ENCODE results near the gene RPTOR. TPM values are rescaled to one million over a fixed set of nuclear protein-coding genes. Genes with fewer than 3 reads are reported as not detected.

The RPTOR gene
- total RNA-seq, 6 experiments from 2014 or later: 34.4 to 39.2 (median 35.5) TPM

GRCh38 chr17:80737106-80738019 lies 192.7 kb downstream of the RPTOR start:
- H3K9me3 Mint-ChIP-seq: no peaks in the 10 kb centered on the region
- peaks cover 16% of the 10 kb centered on the region for H3K4me1 Mint-ChIP-seq (ENCODE audit: low read depth)
- peaks cover 48% of the 10 kb centered on the region for H3K36me3 Mint-ChIP-seq (ENCODE audit: low read depth)
- no peak overlapping the region for H3K4me3 Mint-ChIP-seq
- H3K27ac Mint-ChIP-seq: no peak overlapping the region
- no peak for TF ChIP-seq CTCF (IDR thresholded peaks at IDR 0.05)
- H3K27me3 Mint-ChIP-seq (ENCODE audit: insufficient read depth): no peaks in the 10 kb centered on the region
- DNase-seq: no peak

GRCh38 chr17:80738020-80738808 lies 193.6 kb downstream of the RPTOR start:
- no peak for TF ChIP-seq CTCF (IDR thresholded peaks at IDR 0.05)
- Mint-ChIP-seq H3K4me3 (no peak overlapping the region), H3K9me3 (no peaks in the 10 kb centered on the region), H3K27ac (no peak overlapping the region), H3K4me1 (ENCODE audit: low read depth) (peaks cover 16% of the 10 kb centered on the region), H3K27me3 (ENCODE audit: insufficient read depth) (peaks cover under 1% of the 10 kb centered on the region; the same call in 1 of the 2 replicates), H3K36me3 (ENCODE audit: low read depth) (peaks cover 53% of the 10 kb centered on the region)
- no peak for DNase-seq

- H3K9me3 Mint-ChIP-seq: no peaks in the 10 kb centered on the region
- H3K36me3 Mint-ChIP-seq (ENCODE audit: low read depth): peaks cover 53% of the 10 kb centered on the region
- H3K4me1 Mint-ChIP-seq (ENCODE audit: low read depth): peaks cover 16% of the 10 kb centered on the region
- peaks cover 1% of the 10 kb centered on the region; the same call in 1 of the 2 replicates for H3K27me3 Mint-ChIP-seq (ENCODE audit: insufficient read depth)
- TF ChIP-seq CTCF (IDR thresholded peaks at IDR 0.05): no peak
- no peak overlapping the region for H3K4me3 Mint-ChIP-seq
- no peak for DNase-seq
- H3K27ac Mint-ChIP-seq: no peak overlapping the region
Measured at GRCh38 chr17:80738987-80739730, 194.5 kb downstream of the RPTOR start.

GRCh38 chr17:80740141-80740540 lies 195.5 kb downstream of the RPTOR start:
- Mint-ChIP-seq H3K4me3 (no peak overlapping the region), H3K27ac (no peak overlapping the region), H3K36me3 (ENCODE audit: low read depth) (peaks cover 51% of the 10 kb centered on the region), H3K4me1 (ENCODE audit: low read depth) (peaks cover 16% of the 10 kb centered on the region), H3K27me3 (ENCODE audit: insufficient read depth) (peaks cover 1% of the 10 kb centered on the region; the same call in 1 of the 2 replicates), H3K9me3 (no peaks in the 10 kb centered on the region)
- DNase-seq: no peak
- TF ChIP-seq CTCF (IDR thresholded peaks at IDR 0.05): no peak

GRCh38 chr17:80742091-80742490 lies 197.5 kb downstream of the RPTOR start:
- Mint-ChIP-seq H3K36me3 (ENCODE audit: low read depth) (peaks cover 40% of the 10 kb centered on the region), H3K27ac (no peak overlapping the region), H3K9me3 (no peaks in the 10 kb centered on the region), H3K4me3 (no peak overlapping the region), H3K4me1 (ENCODE audit: low read depth) (peaks cover 16% of the 10 kb centered on the region), H3K27me3 (ENCODE audit: insufficient read depth) (peaks cover 1% of the 10 kb centered on the region; the same call in 1 of the 2 replicates)
- TF ChIP-seq CTCF (IDR thresholded peaks at IDR 0.05): no peak
- DNase-seq: no peak

Data from HFFc6 (cell line).